ENCODE results near the gene LSG1.
"Not testable (repeated sequence)": the region's sequence is repeated elsewhere in the genome, so short reads cannot be mapped to it uniquely, and the experiment has no call there.

Gene LSG1

DNA sequence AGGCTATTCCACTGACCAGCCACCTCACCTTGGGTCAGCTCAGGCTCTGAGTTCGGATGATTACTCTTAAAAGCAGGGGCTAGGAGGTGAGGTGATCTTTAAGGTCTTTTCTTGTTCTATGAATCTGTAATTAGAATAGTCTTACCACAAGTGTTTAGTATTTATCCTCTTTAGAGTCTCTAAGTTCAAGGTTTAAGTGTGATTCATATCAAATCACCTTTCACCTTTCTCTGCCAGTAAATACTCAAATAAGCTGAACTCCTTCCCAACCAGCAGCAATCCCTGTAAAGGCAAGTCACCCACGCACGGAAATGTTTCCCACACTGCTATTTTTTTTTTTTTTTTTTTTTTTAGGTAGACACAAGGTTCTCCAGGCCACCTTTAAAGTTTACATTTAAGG, 24.2 kb downstream of the LSG1 start:
- DNase-seq, result no peak

DNA sequence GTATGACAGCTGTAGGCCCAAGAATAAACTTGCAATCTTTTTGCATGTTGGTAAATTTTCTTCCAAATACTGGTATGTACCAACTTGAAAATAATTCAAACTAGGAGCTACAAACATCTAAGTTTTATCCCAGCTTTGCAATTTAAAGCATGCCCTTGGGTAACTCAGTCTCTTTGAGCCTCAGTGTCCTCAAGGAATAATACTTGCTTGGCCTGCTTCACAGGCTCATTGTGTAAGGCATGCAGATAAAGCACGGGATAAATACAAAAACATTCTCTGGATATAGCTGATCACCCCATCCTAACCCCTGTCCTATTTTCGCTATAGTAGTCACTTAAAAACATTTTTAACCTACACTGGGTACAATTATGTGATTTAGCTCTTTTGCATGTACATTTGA, 29.2 kb downstream of the LSG1 start:
- no peak for DNase-seq

DNA sequence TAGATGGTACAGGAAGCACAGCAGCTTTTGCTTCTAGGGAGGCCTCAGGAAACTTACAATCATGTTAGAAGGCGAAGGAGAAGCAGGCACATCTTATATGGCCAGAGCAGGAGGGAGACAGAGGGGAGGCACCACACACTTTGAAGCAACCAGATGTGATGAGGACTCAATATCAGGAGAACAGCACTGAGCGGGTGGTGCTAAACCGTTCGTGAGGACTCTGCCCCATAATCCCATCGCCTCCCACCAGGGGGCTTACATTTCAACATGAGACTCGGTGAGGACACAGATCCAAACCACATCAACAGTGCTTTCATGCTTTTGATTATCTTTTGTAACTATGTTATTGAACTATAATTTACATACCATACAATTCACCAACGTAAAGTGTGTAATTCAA, 31.2 kb downstream of the LSG1 start:
- DNase-seq, result peak; percentile 34 to 41

DNA sequence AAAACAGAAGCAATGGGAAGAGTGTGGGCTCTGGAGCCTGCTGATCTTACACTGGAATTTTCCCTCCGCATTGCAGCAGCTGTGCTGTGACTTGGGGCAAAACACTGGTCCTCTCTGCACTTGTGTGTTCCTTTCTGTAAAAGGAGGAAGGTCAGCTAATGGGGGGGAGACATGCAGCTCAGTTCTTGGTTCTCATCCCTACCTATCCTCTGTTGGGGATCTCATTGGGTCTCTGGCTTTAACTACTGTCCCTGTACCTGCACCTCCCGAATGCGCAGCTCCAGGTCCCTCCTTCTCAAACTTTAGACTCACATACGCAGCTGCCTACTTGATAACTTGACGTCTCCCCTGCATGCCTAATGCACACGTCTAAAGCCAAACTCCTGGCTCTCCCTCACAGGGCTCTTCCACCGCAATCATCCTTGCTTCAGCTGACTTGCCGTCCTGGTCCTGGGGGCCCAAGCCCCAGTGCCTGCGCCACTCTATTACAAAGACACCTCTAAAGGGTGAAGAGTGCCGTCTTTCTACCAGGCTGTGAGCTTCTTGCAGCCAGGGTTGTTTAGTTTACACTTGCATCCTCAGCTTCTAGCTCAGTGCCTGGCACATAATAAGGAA, 32.9 kb downstream of the LSG1 start:
- DNase-seq, result no peak

DNA sequence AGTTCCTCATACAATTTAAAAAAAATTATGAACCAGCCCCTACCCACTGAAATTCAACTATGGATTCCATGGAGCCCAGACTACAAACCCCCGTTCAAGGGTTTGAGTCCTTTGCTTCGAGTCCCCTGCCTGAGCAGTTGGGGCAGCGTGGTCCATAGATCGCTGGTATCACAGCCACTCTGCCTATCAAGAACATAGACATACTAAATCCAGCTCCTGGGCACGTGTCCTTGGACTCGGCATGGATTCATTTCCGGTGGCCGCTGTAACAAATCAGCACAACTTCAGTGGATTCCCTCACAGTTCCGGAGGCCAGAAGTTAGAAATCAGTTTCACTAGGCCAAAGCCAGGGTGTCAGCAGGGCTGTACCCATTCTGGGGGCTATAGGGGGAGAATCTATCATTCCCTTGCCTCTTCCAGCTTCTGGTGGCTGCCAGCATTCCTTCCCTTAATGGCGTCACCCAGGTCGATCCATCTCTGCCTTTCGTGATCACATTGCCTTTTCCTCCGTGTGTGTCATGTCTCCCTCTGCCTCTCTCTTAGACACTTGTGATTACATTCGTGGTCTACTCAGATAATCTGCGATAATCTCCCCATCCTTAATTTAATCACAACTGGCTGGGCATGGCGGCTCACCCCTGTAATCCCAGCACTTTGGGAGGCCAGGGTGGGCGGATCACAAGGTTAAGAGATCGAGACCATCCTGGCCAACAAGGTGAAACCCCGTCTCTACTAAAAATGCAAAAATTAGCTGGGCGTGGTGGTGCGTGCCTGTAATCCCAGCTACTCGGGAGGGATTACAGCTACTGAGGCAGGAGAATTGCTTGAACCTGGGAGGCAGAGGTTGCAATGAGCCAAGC, 34.2 kb downstream of the LSG1 start:
- DNase-seq, result no peak

DNA sequence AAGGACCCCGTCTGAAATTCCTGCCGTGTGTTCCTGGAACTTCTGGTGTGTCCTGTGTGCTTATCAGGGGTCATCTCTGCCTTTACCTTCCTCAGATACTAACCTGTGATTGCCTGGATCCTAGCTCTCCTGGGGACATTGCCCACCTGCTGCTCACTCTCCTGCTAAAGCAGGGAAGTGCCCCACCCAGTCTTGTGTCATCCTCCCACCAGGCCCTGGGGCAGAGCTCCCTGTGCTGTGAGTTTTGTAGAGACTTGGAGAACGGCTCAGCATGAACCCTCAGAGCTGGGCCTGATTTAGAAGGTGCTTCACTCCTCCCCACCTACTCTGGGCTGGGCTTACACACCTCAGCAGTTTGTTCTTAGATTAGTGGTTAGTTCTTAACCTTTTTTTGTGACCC, 34.9 kb downstream of the LSG1 start:
- DNase-seq, result no peak

DNA sequence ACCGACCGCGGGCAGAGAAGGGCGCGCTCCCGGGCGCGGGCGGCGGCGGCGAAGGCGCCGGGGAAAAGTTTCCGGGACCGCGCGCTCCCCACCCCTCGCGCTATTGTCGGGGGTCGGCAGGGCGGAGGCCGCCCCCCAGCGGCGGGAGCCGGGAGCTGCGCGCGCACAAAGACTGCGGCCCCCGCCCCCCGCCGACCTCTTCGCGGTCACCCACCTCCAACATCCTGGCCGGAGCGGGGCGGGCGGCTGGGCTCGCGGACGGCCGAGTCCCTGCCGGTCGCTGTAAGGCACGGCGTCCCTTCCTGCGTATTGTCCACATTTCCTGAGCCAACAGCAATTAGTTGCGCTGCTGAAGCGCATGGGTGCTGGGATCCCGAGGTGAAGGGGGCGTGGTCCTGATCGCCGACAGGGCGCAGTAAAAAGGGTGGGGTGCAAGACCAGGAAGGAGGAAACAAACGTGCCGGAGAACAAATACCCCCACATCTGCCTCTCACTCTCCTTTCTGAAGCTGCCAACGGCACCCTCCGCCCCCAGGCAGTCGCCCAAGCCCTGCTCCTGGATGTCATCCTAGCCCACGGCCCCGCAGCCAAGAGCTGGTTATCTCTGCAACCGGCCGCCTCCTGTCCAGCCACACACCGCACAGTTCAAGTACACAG, 38.5 kb downstream of the LSG1 start, which contains the start of gene TMEM44:
TSS of gene TMEM44 (minus strand) at position 71 of the 656 bp plus-strand sequence. CDS start 204 bp downstream, outside the sequence.
- peak; percentile 41 for DNase-seq

DNA sequence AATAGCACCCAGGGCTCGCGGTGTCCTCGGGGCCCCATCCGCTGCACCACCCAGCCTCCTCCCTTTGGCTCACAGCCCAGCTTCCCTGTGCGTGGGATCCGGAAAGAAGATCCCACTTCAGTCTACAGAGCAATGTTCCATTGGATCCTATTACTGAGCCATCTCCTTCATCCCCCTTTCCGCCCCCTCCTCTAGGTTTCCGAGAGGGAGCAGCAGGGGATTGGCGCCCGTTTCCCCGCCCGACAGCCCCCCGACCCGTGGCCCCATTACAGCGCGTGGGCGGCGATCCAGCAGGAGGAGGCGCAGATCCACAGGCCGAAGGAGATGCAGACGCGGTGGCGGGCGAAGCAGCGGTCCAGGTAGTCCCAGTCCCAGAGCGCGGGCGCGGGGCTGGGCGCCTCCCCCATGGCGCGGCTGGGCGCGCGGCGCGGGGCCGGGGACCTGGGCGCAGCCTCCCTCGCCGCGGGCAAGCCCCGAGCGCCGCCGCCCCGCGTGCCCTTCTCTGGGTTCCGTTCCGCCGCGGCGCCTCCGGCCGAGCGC, 39.1 kb downstream of the LSG1 start:
- no peak for DNase-seq

DNA sequence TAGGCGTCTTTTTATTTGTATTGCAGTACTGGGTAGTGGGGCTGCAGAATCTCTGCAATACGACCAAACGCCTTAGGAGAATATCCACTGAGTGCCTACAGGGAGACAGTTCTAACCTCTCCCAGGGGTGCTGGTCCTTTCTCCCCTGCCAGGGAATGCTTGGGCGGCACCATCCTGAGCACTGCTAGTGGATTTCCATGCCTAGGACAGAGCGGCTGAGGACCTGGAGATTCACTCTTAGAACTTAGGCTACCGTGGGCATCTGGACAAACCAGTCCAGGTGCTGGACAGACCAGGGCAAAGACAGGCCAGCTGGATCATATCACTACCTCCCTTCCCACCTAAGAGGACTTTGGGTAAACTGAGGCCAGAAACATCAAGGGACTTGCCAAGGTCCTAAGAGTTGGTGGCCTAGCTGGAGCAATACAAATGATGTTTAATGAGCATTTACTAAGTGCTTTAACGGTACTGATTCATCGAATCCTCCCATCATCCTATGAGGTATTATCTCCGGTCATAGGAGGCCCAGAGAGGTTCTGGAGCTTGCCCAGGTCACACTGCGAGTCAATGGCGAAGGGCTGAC, 39.7 kb downstream of the LSG1 start:
- DNase-seq, result no peak

DNA sequence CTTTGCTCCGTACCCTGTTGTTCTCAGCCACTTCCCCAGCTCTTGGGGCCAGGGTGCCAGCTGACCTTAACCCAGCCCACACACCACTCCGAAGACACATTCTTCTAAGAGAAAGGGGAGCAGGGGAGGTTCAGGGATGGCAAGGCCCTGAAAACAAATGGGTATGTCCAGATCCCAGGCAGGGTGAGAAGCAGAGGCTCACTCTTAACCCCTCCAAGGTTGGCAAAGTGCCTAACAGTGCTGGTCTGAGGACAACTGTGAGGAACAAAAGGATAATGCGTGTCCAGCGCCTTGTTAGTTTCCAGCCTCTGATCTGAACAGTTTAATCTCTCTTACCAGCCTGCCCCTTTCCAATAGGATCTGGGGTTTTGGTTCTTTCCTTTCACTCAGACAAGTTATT, 40.3 kb downstream of the LSG1 start:
- no peak for DNase-seq

DNA sequence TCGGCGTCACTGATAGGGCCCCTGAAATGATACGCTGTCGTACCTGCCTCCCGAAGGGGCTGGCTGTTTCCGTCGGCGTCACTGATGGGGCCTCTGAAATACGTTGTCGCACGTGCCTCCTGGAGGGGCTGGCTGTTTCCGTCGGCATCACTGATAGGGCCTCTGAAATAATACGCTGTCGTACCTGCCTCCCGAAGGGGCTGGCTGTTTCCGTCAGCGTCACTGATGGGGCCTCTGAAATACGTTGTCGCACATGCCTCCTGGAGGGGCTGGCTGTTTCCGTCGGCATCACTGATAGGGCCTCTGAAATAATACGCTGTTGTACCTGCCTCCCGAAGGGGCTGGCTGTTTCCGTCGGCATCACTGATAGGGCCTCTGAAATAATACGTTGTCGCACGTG, 41.3 kb downstream of the LSG1 start:
- not testable (repeated sequence) for DNase-seq

DNA sequence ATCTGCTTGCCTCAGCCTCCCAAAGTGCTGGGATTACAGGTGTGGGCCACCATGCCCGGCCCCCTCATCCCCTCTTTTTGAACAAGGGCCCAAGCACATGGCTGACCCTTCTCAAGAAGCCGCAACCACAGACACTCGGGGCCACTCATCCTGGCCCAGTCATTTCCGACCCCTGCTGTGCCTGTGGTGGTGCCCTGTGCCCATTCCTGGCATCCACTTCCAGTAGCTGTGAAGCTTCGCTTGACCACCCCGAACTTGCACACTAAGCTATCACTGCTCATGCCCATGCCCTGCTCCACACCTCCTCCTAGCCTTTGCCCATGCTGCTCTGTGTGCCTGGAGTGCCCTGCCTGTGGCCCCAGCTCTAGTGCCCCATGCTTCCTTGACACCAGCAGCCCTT, 47.0 kb downstream of the LSG1 start:
- no peak for DNase-seq

DNA sequence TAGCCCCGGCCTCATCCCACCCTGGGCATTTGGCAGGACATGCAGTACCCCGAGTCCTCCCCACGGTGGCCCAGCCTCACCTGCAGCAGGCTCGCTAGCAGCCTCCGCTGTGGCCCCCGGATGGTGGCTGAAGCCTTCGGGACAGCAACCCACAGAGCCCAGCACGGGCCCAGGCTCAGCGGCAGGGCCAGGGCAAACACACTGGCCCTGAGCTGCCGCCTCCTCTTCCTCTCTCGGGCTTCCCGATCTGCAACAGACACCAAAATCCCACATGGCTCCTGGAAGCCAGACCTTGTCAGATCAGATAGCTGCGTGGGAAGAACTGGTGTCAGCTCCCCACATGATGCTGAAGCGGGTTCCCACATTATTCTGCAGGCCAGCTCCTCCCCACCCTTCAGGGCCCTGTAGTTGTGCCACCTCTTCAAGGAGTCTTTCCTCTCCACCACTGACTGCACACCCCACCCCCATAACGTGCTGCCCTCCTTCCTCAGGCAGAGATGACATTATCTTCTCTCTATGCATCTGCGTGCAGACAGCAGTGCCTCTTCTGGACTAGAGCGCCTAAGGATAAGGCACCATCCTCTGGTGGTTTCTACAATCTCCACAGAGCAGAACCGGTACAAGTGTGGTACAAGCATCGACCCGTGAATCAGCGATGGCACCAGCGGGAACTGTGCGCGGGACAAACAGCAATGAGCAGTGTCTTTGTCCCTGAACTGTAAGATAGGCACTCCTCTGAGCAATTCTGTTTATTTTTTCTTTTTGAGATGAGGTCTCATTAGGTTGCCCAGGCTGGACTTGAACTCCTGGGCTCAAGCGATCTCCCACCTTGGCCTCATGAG, 48.3 kb downstream of the LSG1 start:
- no peak for DNase-seq

DNA sequence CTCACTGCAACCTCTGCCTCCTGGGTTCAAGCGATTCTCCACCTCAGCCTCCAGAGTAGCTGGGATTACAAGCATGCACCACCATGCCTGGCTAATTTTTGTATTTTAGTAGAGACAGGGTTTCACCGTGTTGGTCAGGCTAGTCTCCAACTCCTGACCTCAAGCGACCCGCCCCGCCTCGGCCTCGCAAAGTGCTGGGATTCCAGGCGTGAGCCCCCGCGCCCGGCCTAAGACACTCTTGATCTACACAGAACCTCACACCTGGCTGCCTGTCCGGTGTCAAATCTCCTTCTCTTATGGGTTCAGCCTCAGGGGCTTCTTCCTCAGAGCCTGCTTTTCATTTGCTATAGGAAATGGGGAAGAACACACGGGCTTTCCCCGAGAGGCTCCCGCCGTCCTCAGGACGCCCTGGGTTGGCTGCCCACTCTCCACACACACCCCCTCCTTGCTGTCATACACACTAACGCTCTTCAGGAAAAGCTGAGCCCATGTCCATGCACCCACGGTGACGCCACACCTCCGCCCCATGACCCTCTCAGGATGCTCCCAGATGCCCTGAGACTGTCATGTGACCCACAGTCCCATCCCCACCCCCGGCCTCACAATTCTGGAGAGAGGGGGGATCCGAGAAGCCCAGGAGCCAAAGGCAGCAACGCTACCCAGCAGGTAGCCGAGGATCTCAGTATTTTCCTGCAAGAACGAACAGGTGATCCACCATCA, 49.2 kb downstream of the LSG1 start:
- no peak for DNase-seq

DNA sequence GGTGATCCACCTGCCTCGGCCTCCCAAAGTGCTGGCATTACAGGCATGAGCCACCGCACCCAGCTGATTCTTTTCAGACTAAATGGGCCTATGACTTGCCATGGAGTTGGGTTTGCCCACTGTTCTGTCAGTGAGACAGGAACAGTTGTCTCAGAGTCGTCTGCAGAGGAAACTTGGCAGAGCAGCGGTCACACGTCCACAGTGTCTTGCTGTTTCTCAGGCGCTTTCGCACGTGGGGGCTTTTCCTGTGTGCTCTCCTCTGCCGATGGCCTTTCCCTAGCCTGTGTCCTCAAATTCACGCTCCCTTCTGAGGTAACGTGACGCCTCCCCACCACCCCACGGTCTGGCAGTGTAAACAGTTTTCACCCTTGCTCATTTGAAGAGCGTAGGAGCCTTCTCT, 50.0 kb downstream of the LSG1 start:
- DNase-seq, result no peak

DNA sequence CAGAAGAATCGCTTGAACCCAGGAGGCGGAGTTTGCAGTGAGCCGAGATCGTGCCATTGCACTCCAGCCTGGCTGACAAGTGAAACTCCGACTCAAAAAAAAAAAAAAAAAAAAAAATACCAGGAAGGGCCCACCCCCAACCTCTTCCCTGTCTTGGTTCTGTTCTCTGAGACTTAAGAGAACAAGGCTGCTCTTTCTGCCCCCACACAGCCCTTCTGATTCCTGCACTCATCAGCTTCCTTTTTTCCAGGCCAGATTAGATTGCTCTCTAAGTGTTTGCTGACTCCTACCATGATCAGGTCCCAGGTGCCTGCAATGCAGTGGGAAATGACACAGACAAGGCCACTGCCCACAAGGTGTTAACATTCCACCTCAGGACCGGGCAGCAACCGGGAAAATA, 51.8 kb downstream of the LSG1 start:
- DNase-seq, result no peak

DNA sequence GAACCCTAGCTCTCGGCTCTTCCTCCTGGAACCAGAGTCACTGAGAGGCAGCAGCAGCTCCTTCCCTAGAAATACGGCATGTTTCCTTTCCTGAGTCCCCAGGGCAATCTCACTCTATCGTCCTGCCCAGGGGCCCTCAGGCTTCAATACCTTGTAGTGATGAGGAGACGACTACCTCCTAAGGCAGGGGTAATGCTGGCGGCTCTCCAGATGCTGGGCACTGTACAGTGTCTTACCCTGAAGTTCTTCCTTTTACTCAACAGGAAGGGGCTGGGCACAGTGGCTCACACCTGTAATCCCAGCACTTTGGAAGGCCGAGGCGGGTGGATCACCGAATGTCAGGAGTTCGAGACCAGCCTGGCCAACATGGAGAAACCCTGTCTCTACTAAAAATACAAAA, 52.2 kb downstream of the LSG1 start:
- DNase-seq, result no peak

DNA sequence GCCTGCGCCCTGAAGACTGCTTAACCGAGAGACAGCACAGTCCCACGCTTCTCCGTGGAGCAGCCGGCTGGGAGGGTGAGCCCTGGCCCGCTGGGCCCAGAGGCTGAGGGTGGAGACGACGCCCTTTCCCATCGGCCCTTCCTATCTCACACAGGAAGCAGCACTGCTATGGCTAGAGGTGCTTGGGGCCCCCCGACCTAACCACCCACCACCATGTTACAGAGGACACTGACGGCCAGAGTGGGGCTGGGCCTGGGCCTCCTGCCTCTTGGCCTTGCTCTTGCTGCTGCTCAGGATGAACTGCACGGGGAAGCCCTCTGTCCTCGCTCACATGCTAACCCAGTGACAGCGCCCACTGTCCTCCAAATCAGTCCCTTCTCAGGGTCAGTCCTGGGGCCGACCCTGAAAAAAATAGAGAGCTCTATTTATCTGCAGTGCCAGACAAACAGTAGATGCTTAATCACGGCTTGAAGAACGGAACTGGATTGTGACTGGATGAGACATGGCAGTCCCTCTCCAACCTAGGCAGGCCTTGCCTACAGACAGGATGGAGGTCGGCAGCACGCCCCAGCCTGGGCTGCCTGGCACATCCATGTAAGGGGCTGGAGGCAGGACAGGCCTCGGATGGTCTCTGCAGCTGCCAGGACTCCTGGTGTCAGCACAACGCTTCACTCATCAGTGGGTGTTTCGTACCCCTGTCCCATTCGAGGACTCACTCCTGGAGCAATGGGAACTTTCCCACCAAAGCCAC, 53.0 kb downstream of the LSG1 start:
- no peak for DNase-seq

DNA sequence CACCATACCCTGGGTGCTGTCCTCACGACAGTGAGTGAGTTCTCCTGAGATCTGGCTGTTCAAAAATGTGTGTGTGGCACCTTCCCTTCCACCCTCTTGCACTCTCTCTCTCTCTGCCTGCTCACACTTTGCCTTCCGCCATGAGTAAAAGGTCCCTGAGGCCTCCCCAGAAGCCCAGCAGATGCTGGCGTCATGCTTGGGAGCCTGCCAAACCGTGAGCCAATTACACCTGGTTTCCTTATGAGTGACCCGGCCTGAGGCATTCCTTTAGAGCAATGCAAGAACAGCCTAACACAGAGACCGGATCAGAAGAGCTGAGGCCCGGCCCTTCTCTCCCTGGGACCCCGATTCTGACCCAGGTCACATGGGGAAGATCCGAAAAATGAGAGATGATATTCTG, 54.2 kb downstream of the LSG1 start:
- no peak for DNase-seq

DNA sequence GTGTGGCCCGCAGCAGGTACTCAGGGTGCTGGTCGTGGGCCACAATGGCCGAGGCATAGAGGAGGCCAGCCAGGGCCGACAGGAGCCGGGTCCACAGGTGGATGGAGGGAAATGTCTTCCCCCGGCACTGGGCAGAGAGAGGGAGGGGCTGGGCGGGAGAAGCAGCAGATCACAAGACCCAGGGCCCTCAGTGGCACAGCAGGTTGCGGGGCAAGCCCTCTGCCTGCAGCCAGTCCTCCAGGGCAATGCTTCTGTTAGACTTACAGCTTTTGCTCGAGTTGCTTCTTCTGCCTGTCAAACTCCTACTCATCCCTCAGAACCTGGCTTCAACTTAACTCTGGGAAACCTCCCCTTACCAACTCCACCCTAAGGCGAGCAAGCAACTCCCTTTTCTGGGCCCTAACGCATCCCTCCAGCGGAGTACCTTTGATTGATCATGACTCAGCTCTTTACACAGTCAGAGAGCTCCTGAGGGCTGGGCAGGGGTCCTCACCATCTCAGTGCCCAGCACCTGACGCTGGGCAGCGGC, 54.8 kb downstream of the LSG1 start:
- DNase-seq, result no peak

DNA sequence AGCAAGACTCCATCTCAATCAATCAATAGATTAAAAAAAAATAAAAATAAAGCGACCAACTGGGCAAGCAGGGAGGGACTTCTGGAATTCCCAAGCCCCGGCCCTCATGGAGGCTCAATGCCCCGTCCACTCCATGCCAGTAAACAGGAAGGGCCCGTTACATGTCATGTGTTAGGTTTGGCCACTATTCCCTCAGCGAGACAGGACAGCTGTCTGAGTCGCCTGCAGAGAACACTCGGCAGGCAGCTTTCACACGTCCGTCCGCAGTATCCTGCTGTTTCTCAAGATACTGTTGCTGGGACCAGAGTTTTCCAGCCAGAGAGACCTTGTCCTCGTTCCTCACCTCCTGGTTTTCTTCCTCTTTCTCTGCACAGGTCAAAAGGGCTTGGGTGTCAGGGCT, 56.8 kb downstream of the LSG1 start:
- no peak for DNase-seq

Data from activated CD4-positive, alpha-beta T cell treated with anti-CD3 and anti-CD28 coated beads, Interleukin-2, amount 50 U/mL, for 4 hours (primary cell).